GM18502 (cell line): ENCODE results near the gene KRT6B.
"Not testable (repeated sequence)": the region's sequence is repeated elsewhere in the genome, so short reads cannot be mapped to it uniquely, and the experiment has no call there.

Source experiments
- ATAC-seq: cut with Tn5 transposase; IDR thresholded peaks from one replicate; pipeline ENCODE4 v1.9.1; 2021; ENCODE audit warnings: mild to moderate bottlenecking; ENCODE audit not compliant: unreplicated experiment, poor library complexity

KRT6B gene

GRCh38 chr12:52415870-52416750 is 35.8 kb downstream of the KRT6B start:
- no peak for ATAC-seq

- ATAC-seq: no peak
Measured at GRCh38 chr12:52414936-52415335, 37.0 kb downstream of the KRT6B start.

GRCh38 chr12:52413782-52414345 is 38.1 kb downstream of the KRT6B start:
- no peak for ATAC-seq

- ATAC-seq: no peak
Measured at GRCh38 chr12:52413202-52413601, 38.7 kb downstream of the KRT6B start.

GRCh38 chr12:52411815-52412214 is 40.1 kb downstream of the KRT6B start:
- ATAC-seq: no peak

GRCh38 chr12:52410589-52411248 is 41.2 kb downstream of the KRT6B start:
- not testable (repeated sequence) for ATAC-seq

GRCh38 chr12:52407918-52408317 is 44.0 kb downstream of the KRT6B start:
- ATAC-seq: no peak

- no peak for ATAC-seq
Measured at GRCh38 chr12:52405922-52406385, 46.0 kb downstream of the KRT6B start, which contains the start of gene KRT82. TSS of gene KRT82 (minus strand) at chr12:52406335. CDS start at chr12:52406277, 58 bp downstream.

GRCh38 chr12:52404951-52405350 is 47.0 kb downstream of the KRT6B start:
- no peak for ATAC-seq

GRCh38 chr12:52403561-52403960 is 48.4 kb downstream of the KRT6B start:
- no peak for ATAC-seq

GRCh38 chr12:52402873-52403540 is 48.9 kb downstream of the KRT6B start:
- ATAC-seq: no peak

- no peak for ATAC-seq
Measured at GRCh38 chr12:52402377-52402776, 49.6 kb downstream of the KRT6B start.

GRCh38 chr12:52401926-52402325 is 50.0 kb downstream of the KRT6B start:
- ATAC-seq: no peak

- ATAC-seq: no peak
Measured at GRCh38 chr12:52401526-52401925, 50.4 kb downstream of the KRT6B start.

GRCh38 chr12:52400906-52401305 is 51.0 kb downstream of the KRT6B start:
- ATAC-seq: no peak

GRCh38 chr12:52399756-52400155 is 52.2 kb downstream of the KRT6B start:
- no peak for ATAC-seq

- ATAC-seq: no peak
Measured at GRCh38 chr12:52398176-52398575, 53.8 kb downstream of the KRT6B start.

- no peak for ATAC-seq
Measured at GRCh38 chr12:52396656-52397055, 55.3 kb downstream of the KRT6B start.
